Keratinocyte (primary cell): Measurements from ENCODE around the gene PTER.

Experiments
- EZH2 ChIP-seq: IDR thresholded peaks from one replicate; pipeline ENCODE4 v1.6.1; 2012; ENCODE audit warnings: inconsistent platforms, mild to moderate bottlenecking, low read length, moderate library complexity
- TF ChIP-seq, protein P1 (sequence below), 3 experiments: IDR thresholded peaks in 1 of 3; conservative IDR thresholded peaks in 1 of 3; optimal IDR thresholded peaks in 1 of 3; 2 replicates in 2 of 3; 3 replicates in 1 of 3; pipeline versions ENCODE3 to v1.5.1; 2011; ENCODE audit warnings: low read length in 3 of 3, mild to moderate bottlenecking in 3 of 3, moderate library complexity in 2 of 3, control low read depth in 1 of 3, inconsistent platforms in 1 of 3; ENCODE audit not compliant: insufficient read depth in 2 of 3; ENCODE audit errors: extremely low read depth in 1 of 3

GRCh38 chr10:16483241-16483917 is 46.6 kb downstream of the PTER start:
- TF ChIP-seq, protein P1, sequence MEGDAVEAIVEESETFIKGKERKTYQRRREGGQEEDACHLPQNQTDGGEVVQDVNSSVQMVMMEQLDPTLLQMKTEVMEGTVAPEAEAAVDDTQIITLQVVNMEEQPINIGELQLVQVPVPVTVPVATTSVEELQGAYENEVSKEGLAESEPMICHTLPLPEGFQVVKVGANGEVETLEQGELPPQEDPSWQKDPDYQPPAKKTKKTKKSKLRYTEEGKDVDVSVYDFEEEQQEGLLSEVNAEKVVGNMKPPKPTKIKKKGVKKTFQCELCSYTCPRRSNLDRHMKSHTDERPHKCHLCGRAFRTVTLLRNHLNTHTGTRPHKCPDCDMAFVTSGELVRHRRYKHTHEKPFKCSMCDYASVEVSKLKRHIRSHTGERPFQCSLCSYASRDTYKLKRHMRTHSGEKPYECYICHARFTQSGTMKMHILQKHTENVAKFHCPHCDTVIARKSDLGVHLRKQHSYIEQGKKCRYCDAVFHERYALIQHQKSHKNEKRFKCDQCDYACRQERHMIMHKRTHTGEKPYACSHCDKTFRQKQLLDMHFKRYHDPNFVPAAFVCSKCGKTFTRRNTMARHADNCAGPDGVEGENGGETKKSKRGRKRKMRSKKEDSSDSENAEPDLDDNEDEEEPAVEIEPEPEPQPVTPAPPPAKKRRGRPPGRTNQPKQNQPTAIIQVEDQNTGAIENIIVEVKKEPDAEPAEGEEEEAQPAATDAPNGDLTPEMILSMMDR (optimal IDR thresholded peaks at IDR 0.05 in 1 of 3, IDR thresholded peaks at IDR 0.05 in 1 of 3, conservative IDR thresholded peaks at IDR 0.05 in 1 of 3; ENCODE audit: extremely low read depth in 1 of 3, insufficient read depth in 2 of 3, low read length in 3 of 3), result no peak
- no peak for TF ChIP-seq EZH2
